ENCODE data around the gene SDHAF2. TPM values are rescaled to one million over a fixed set of nuclear protein-coding genes. Genes with fewer than 3 reads are reported as not detected.

Gene SDHAF2
- total RNA-seq, 1 donor from 2014 or later = 35.2 TPM

DNA sequence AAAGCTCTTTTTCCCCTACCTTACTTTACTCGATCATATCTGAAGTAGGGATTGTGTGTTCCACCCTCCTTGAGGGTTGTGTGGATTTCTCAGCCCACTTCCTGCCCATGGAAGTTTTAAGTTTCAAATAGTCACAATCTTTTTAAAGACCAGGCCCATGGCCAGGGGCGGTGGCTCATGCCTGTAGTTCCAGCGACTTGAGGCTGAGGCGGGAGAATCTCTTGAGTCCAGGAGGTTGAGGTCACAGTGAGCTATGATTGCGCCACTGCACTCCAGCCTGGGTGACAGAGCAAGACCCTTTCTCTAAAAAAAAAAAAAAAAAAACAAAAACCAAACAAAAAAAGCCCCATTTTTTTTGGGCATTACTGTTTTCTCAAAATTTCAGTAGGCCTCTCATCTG, 42.4 kb downstream of the SDHAF2 start:
- Histone ChIP-seq H3K9me3 (no peaks in the 10 kb centered on the region), H3K36me3 (peaks cover 31% of the 10 kb centered on the region), H3K4me1 (peaks cover 11% of the 10 kb centered on the region), H3K4me3 (no peak overlapping the region), H3K27me3 (ENCODE audit: low read depth) (no peaks in the 10 kb centered on the region), H3K27ac (peak overlapping the region; percentile 73)
- peak; percentile 76 to 80 for ATAC-seq
- DNase-seq = peak; percentile 78
- intact Hi-C loops (cut with DNase I) = no loop called here
- TF ChIP-seq, protein P1, sequence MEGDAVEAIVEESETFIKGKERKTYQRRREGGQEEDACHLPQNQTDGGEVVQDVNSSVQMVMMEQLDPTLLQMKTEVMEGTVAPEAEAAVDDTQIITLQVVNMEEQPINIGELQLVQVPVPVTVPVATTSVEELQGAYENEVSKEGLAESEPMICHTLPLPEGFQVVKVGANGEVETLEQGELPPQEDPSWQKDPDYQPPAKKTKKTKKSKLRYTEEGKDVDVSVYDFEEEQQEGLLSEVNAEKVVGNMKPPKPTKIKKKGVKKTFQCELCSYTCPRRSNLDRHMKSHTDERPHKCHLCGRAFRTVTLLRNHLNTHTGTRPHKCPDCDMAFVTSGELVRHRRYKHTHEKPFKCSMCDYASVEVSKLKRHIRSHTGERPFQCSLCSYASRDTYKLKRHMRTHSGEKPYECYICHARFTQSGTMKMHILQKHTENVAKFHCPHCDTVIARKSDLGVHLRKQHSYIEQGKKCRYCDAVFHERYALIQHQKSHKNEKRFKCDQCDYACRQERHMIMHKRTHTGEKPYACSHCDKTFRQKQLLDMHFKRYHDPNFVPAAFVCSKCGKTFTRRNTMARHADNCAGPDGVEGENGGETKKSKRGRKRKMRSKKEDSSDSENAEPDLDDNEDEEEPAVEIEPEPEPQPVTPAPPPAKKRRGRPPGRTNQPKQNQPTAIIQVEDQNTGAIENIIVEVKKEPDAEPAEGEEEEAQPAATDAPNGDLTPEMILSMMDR (IDR thresholded peaks at IDR 0.05) = no peak

DNA sequence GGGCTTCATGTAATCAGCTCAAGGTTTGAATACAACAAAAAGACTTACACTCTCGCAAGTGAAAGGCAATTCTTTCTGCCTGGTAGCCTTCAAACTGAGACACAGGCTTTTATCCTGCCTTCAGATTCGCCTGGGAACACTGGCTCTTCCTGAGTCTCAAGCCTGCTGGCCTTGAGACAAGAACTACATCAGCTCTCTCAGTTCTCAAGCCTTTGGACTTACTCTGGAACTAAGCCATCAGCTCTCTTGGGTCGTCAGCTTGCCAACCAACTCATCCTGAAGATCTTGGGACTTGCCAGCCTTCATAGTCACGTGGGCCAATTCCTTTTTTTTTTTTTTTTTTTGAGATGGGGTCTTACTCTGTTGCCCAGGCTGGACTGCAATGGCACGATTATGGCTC, 42.9 kb downstream of the SDHAF2 start:
- Histone ChIP-seq H3K27ac (peak overlapping the region; percentile 73), H3K36me3 (peaks cover 28% of the 10 kb centered on the region), H3K4me3 (no peak overlapping the region), H3K27me3 (ENCODE audit: low read depth) (no peaks in the 10 kb centered on the region), H3K4me1 (peaks cover 16% of the 10 kb centered on the region), H3K9me3 (no peaks in the 10 kb centered on the region)
- DNase-seq = no peak
- intact Hi-C loops (cut with DNase I) = no loop called here
- peak; percentile 18 to 42 for ATAC-seq
- TF ChIP-seq, protein P1 (IDR thresholded peaks at IDR 0.05) = no peak

DNA sequence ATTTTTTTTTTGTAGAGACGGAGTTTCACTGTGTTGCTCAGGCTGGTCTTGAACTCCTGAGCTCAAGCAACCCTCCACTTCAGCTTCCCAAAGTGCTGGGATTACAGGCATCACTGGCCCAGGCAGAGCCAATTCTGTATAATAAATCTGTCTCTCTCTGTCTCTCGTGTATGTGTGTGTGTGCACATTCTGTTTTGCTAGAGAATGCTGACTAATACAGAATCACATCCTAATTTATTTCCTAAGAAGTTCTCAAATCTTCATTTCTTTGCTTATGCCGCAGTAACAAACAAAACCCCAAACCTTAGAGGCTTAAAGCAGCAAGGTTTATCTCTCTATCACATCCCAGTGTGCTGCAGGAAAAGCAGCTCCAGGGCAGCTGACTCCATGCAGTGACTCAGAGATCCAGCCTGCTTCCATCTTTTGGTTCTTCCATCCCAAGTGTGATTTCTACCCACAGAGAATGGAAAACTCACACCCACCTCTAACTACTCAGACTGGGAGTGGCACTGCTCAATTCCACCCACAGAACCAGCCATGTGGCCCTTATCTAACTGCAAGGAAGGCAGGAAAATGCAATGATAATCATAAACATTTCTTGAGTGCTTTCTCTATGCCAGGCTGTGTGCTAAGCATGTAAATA, 43.6 kb downstream of the SDHAF2 start:
- TF ChIP-seq, protein P1 (IDR thresholded peaks at IDR 0.05) = no peak

DNA sequence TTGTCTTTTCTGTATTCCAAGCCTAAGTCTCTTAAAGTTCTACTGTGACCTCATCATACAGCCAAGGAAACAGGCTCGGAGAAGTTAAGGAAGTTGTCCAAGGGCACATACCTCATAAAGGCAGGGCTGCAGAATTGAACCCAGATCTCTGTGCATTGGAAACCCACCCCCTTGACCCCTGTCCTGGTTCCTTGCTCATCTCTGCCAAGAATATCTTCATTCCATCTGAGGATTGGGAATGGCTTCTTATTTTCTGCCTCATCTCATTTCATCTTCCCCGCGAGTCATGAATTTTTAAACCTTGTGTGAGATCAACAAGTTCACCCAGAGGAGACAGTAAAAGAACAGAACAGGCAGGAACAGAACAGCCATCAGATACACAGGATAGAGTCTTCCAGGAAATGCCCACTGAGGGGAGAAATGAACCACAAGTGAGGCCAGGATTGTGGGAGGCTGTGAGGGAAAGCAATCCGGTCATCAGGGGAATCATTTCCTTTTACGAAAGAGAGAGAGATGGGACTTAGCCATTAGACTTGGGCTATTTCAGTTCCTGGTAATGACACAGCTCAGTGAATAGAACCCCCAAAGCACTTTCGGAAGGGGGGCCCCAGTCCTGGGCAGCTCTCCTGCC, 44.2 kb downstream of the SDHAF2 start:
- Histone ChIP-seq H3K27ac (no peak overlapping the region), H3K27me3 (ENCODE audit: low read depth) (no peaks in the 10 kb centered on the region), H3K4me1 (peaks cover 18% of the 10 kb centered on the region), H3K36me3 (peaks cover 20% of the 10 kb centered on the region), H3K4me3 (no peak overlapping the region), H3K9me3 (no peaks in the 10 kb centered on the region)
- intact Hi-C loops (cut with DNase I) = no loop called here
- DNase-seq (no peak), ATAC-seq (no peak)
- TF ChIP-seq, protein P1 (IDR thresholded peaks at IDR 0.05) = no peak

More for the DNA sequence above, 43.6 kb downstream of the SDHAF2 start:
- H3K4me1 ChIP-seq = peaks cover 18% of the 10 kb centered on the region
- H3K36me3 ChIP-seq = peaks cover 21% of the 10 kb centered on the region
- peak in 1 of 2 donors; percentile 26 for ATAC-seq
- H3K4me3 ChIP-seq = no peak overlapping the region
- DNase-seq = no peak
- H3K27ac ChIP-seq = no peak overlapping the region
- H3K27me3 ChIP-seq (ENCODE audit: low read depth) = no peaks in the 10 kb centered on the region
- intact Hi-C loops (cut with DNase I) = no loop called here
- H3K9me3 ChIP-seq = no peaks in the 10 kb centered on the region

DNA sequence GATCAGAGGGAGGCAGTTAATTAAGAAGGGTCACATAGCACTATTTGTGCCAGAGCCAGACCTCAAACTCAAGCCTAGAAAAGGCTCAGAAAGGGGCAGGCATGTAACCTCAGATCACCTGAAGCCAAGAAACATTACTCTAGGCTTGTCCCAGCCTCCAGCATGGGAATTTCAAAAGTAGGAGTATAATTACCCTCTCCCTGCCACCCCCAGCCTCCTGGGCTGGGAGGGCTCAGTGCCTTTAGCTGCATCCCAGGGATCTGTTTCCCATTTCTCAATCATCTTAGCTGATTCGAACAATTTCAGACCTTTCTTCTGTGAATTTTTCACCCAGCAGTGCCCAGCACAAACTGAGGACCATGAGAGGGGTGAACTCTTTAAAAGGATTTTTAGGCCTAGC, 45.5 kb downstream of the SDHAF2 start:
- Histone ChIP-seq H3K4me3 (no peak overlapping the region), H3K4me1 (peaks cover 18% of the 10 kb centered on the region), H3K27ac (no peak overlapping the region), H3K36me3 (peaks cover 12% of the 10 kb centered on the region), H3K9me3 (no peaks in the 10 kb centered on the region), H3K27me3 (ENCODE audit: low read depth) (no peaks in the 10 kb centered on the region)
- intact Hi-C loops (cut with DNase I) = no loop called here
- DNase-seq (no peak), ATAC-seq (no peak)
- TF ChIP-seq, protein P1 (IDR thresholded peaks at IDR 0.05) = no peak

All from lower lobe of right lung (tissue), 2 donors.